ENCODE measurements around the gene DAZAP1. TPM values are rescaled to one million over a fixed set of nuclear protein-coding genes. Genes with fewer than 3 reads are reported as not detected.

DAZAP1 gene
- total RNA-seq, 2 donors from 2014 or later = 32.6 to 47.5 TPM

GRCh38 chr19:1423436-1424191, 16.2 kb downstream of the DAZAP1 start:
- no peak for DNase-seq (ENCODE audit: low spot score)
- peaks cover 0 to 8% of the 10 kb centered on the region in 2 donors for H3K4me1 ChIP-seq

GRCh38 chr19:1424192-1424955, 17.0 kb downstream of the DAZAP1 start:
- H3K9me3 ChIP-seq = no peaks in the 10 kb centered on the region
- H3K27ac ChIP-seq = no peak overlapping the region
- H3K36me3 ChIP-seq = peaks cover 78% of the 10 kb centered on the region
- TF ChIP-seq CTCF (IDR thresholded peaks at IDR 0.05) = no peak
- peaks cover 0 to 4% of the 10 kb centered on the region in 2 donors for H3K4me1 ChIP-seq
- no peaks in the 10 kb centered on the region for H3K27me3 ChIP-seq
- no peak overlapping the region for H3K4me3 ChIP-seq
- DNase-seq (ENCODE audit: low spot score) = no peak

More at GRCh38 chr19:1423436-1424191, 16.2 kb downstream of the DAZAP1 start:
- peaks cover 70% of the 10 kb centered on the region for H3K36me3 ChIP-seq
- no peak for TF ChIP-seq CTCF (IDR thresholded peaks at IDR 0.05)
- no peak overlapping the region for H3K4me3 ChIP-seq
- H3K27ac ChIP-seq = no peak overlapping the region
- H3K9me3 ChIP-seq = no peaks in the 10 kb centered on the region
- H3K27me3 ChIP-seq = no peaks in the 10 kb centered on the region

GRCh38 chr19:1425102-1425837, 17.9 kb downstream of the DAZAP1 start:
- Histone ChIP-seq H3K4me3 (no peak overlapping the region), H3K4me1 (peaks cover 0 to 13% of the 10 kb centered on the region in 2 donors), H3K9me3 (no peaks in the 10 kb centered on the region), H3K36me3 (peaks cover 83% of the 10 kb centered on the region), H3K27me3 (no peaks in the 10 kb centered on the region), H3K27ac (no peak overlapping the region)
- DNase-seq (ENCODE audit: low spot score) = no peak
- no peak for TF ChIP-seq CTCF (IDR thresholded peaks at IDR 0.05)

GRCh38 chr19:1425902-1426301, 18.5 kb downstream of the DAZAP1 start:
- Histone ChIP-seq H3K4me3 (no peak overlapping the region), H3K4me1 (peaks cover 0 to 14% of the 10 kb centered on the region in 2 donors), H3K27ac (no peak overlapping the region), H3K9me3 (no peaks in the 10 kb centered on the region), H3K27me3 (no peaks in the 10 kb centered on the region), H3K36me3 (peaks cover 83% of the 10 kb centered on the region)
- DNase-seq (ENCODE audit: low spot score) = no peak
- no peak for TF ChIP-seq CTCF (IDR thresholded peaks at IDR 0.05)

- DNase-seq (ENCODE audit: low spot score) = no peak
- Histone ChIP-seq H3K36me3 (peaks cover 83% of the 10 kb centered on the region), H3K4me3 (no peak overlapping the region), H3K4me1 (peaks cover 0 to 14% of the 10 kb centered on the region in 2 donors), H3K27ac (no peak overlapping the region), H3K27me3 (no peaks in the 10 kb centered on the region), H3K9me3 (no peaks in the 10 kb centered on the region)
- TF ChIP-seq CTCF (IDR thresholded peaks at IDR 0.05) = no peak
These were observed 19.4 kb downstream of the DAZAP1 start for GRCh38 chr19:1426736-1427135.
